Panc1 (cell line): ENCODE results near the gene COL9A2. TPM values are rescaled to one million over a fixed set of nuclear protein-coding genes. Genes with fewer than 3 reads are reported as not detected.

Experiments
- ATAC-seq: fragments of 200-7000 bp; cut with Tn5 transposase; 2 replicates; pipeline ENCODE4 v1.9.1; 2020; ENCODE audit warnings: mild to moderate bottlenecking, moderate library complexity
- BruUV-seq: library from RNA; stranded (reverse); fragments of 400-500 nt; replicated peaks from 2 replicates; lab custom pipeline; 2021; lab: Mats Ljungman, UMichigan
- CTCF ChIA-PET: fragments of 300-600 bp; sonication (Branson Sonifier 250); formaldehyde crosslinking; loops from one replicate; lab custom pipeline; 2022; ENCODE audit warnings: antibody characterized with exemption; lab: Charles Lee
- POLR2A ChIA-PET: fragments of 300-600 bp; sonication (Branson Sonifier 250); formaldehyde crosslinking; loops from one replicate; lab custom pipeline; 2022; ENCODE audit warnings: antibody characterized with exemption; lab: Charles Lee
- DNase-seq: peaks from one replicate; pipeline ENCODE4 v3.0.0-alpha.2; 2010; ENCODE audit warnings: low read depth, low spot score
- H3K27ac ChIP-seq: 2 replicates; pipeline ENCODE4 v1.5.1; 2011; ENCODE audit warnings: mild to moderate bottlenecking, low read length, inconsistent platforms
- H3K27me3 ChIP-seq: fragments of 200-500 bp; sonication (Bioruptor generic); 2 replicates; pipeline ENCODE4 v1.6.0; 2014; ENCODE audit warnings: low read length, inconsistent platforms; ENCODE audit not compliant: control insufficient read depth, insufficient read depth
- H3K36me3 ChIP-seq: fragments of 200-500 bp; sonication (Bioruptor generic); 2 replicates; pipeline ENCODE4 v1.5.1; 2014; ENCODE audit warnings: inconsistent platforms, mild to moderate bottlenecking, low read length, moderate library complexity; ENCODE audit not compliant: control insufficient read depth, insufficient read depth
- H3K4me1 ChIP-seq: 2 replicates; pipeline ENCODE4 v1.5.1; 2011; ENCODE audit warnings: inconsistent platforms, mild to moderate bottlenecking, low read length, moderate library complexity; ENCODE audit not compliant: control insufficient read depth, insufficient read depth
- H3K4me3 ChIP-seq, 2 experiments: 2 replicates each; pipeline ENCODE4 v1.5.1; 2011 to 2012; ENCODE audit warnings: low read depth in 2 of 2, low read length in 2 of 2, mild to moderate bottlenecking in 2 of 2, inconsistent platforms in 1 of 2, moderate library complexity in 1 of 2
- H3K9me3 ChIP-seq: fragments of 200-500 bp; sonication (Bioruptor generic); 2 replicates; pipeline ENCODE4 v1.5.1; 2014; ENCODE audit warnings: low read depth, mild to moderate bottlenecking, inconsistent platforms, low read length, moderate library complexity; ENCODE audit not compliant: control insufficient read depth, insufficient read depth
- CTCF ChIP-seq: fragments of 450-650 bp; IDR thresholded peaks from 2 replicates; pipeline ENCODE4 v1.5.1; 2017; ENCODE audit warnings: mild to moderate bottlenecking
- POLR2AphosphoS5 ChIP-seq: IDR thresholded peaks from 2 replicates; pipeline ENCODE4 v1.6.1; 2012; ENCODE audit warnings: mild to moderate bottlenecking, low read depth, low read length, moderate library complexity
- REST ChIP-seq, 2 experiments: IDR thresholded peaks; 2 replicates each; pipeline ENCODE4 v1.6.1; 2011 to 2012; ENCODE audit warnings: low read depth in 2 of 2, control low read depth in 1 of 2, low read length in 1 of 2, mild to moderate bottlenecking in 1 of 2, moderate library complexity in 1 of 2; ENCODE audit not compliant: insufficient read depth in 1 of 2
- SIN3A ChIP-seq: IDR thresholded peaks from 2 replicates; pipeline ENCODE4 v1.6.1; 2012; ENCODE audit warnings: low read depth, mild to moderate bottlenecking, low read length, moderate library complexity, borderline replicate concordance; ENCODE audit not compliant: insufficient read depth
- TCF7L2 ChIP-seq: IDR thresholded peaks from 2 replicates; pipeline ENCODE4 v1.6.1; 2011; ENCODE audit warnings: mild to moderate bottlenecking, low read depth, low read length, inconsistent platforms
- in situ Hi-C: cut with HindIII; loops from 2 replicates; pipeline ENCODE4 v1.10.0; 2016; ENCODE audit warnings: low sequenced_read_pairs, low pct_unique_long_range_greater_than_20kb
- intact Hi-C: fragments of 100-400 bp; cut with micrococcal nuclease; formaldehyde crosslinking; loops from one replicate; pipeline ENCODE4 v1.10.0; 2022; ENCODE audit not compliant: unreplicated experiment
- total RNA-seq: library from RNA; stranded (reverse); gene quantifications from one replicate; pipeline ENCODE4 v1.2.1, GENCODE V29; 2021; ENCODE audit not compliant: unreplicated experiment

The COL9A2 gene
- total RNA-seq, 1 experiment from 2014 or later: 2.9 TPM

GRCh38 chr1:40337443-40337842 lies 20.4 kb upstream of the COL9A2 start:
- intact Hi-C loops: loop anchor here (5.0 kb wide), 1 partner anchor 260 kb away; no protein-coding TSS in a partner anchor
- no peaks in the 10 kb centered on the region for H3K9me3 ChIP-seq
- BruUV-seq: no TSS peak
- H3K27me3 ChIP-seq: no peaks in the 10 kb centered on the region
- H3K36me3 ChIP-seq: no peaks in the 10 kb centered on the region
- H3K4me1 ChIP-seq: peaks cover 3% of the 10 kb centered on the region; the same call in 1 of the 2 replicates
- ChIA-PET POLR2A (no interaction called here), CTCF (interaction anchor here (1.2 to 3.0 kb wide), 5 partner anchors 22 to 193 kb away, joined by 3 to 37 read pairs (median 3); no protein-coding TSS in a partner anchor)
- DNase-seq (no peak), ATAC-seq (no peak)
- in situ Hi-C loops: no loop called here
- TF ChIP-seq TCF7L2: no peak
- no peak for TF ChIP-seq POLR2AphosphoS5
- TF ChIP-seq SIN3A: no peak
- no peak for TF ChIP-seq CTCF
- TF ChIP-seq REST (IDR thresholded peaks at IDR 0.05; ENCODE audit: insufficient read depth in 1 of 2, low read depth in 2 of 2, low read length in 1 of 2): no peak
- H3K27ac ChIP-seq: no peak overlapping the region
- H3K4me3 ChIP-seq: no peak overlapping the region

GRCh38 chr1:40332695-40333094 lies 15.6 kb upstream of the COL9A2 start:
- in situ Hi-C loops: no loop called here
- intact Hi-C loops: no loop called here
- no peak overlapping the region for H3K27ac ChIP-seq

More at GRCh38 chr1:40332695-40333094, 15.6 kb upstream of the COL9A2 start:
- no peaks in the 10 kb centered on the region for H3K9me3 ChIP-seq
- no TSS peak for BruUV-seq
- ChIA-PET CTCF (no interaction called here), POLR2A (no interaction called here)
- H3K4me3 ChIP-seq: no peak overlapping the region
- H3K27me3 ChIP-seq: no peaks in the 10 kb centered on the region
- TF ChIP-seq CTCF: no peak
- TF ChIP-seq POLR2AphosphoS5: no peak
- TF ChIP-seq TCF7L2: no peak
- TF ChIP-seq SIN3A: no peak
- TF ChIP-seq REST (IDR thresholded peaks at IDR 0.05; ENCODE audit: insufficient read depth in 1 of 2, low read depth in 2 of 2, low read length in 1 of 2): no peak
- no peak for DNase-seq
- ATAC-seq: no peak
- H3K36me3 ChIP-seq: no peaks in the 10 kb centered on the region
- H3K4me1 ChIP-seq: no peaks in the 10 kb centered on the region
